H1 (cell line): ENCODE data around the gene SF3B2. TPM values are rescaled to one million over a fixed set of nuclear protein-coding genes. Genes with fewer than 3 reads are reported as not detected.

Experiments
- CTCF ChIA-PET: fragments of 300-600 bp; sonication (Branson Sonifier 250); formaldehyde crosslinking; loops from one replicate; lab custom pipeline; 2021; ENCODE audit not compliant: partially characterized antibody; lab: Charles Lee
- POLR2A ChIA-PET: fragments of 300-600 bp; sonication (Branson Sonifier 250); formaldehyde crosslinking; loops from one replicate; lab custom pipeline; 2021; ENCODE audit warnings: inconsistent platforms; ENCODE audit not compliant: partially characterized antibody; lab: Charles Lee
- DNase-seq, 2 experiments: peaks; one replicate each; pipeline versions ENCODE4 v3.0.0 to v3.0.0-alpha.2; 2010 to 2022; ENCODE audit warnings: low spot score in 2 of 2, low read depth in 1 of 2, mixed read lengths in 1 of 2
- FAIRE-seq: peaks from 2 replicates; lab custom pipeline; 2011; peaks lifted over from hg19 to GRCh38; lab: Jason Lieb, UNC
- H2AFZ ChIP-seq: 2 replicates; pipeline ENCODE4 v1.8.1; 2012; ENCODE audit warnings: low read length, inconsistent platforms
- H2AK5ac ChIP-seq: 2 replicates; pipeline ENCODE4 v1.6.1; 2013; ENCODE audit warnings: low read depth, low read length
- H2BK120ac ChIP-seq: replicated peaks from 2 replicates; pipeline ENCODE3; 2013; ENCODE audit warnings: low read depth, low read length, inconsistent platforms
- H2BK12ac ChIP-seq: 2 replicates; pipeline ENCODE4 v1.6.1; 2013; ENCODE audit warnings: low read depth, low read length
- H2BK15ac ChIP-seq: 2 replicates; pipeline ENCODE4 v1.6.1; 2013; ENCODE audit warnings: low read length
- H2BK20ac ChIP-seq: 2 replicates; pipeline ENCODE4 v1.6.1; 2013; ENCODE audit warnings: low read length
- H2BK5ac ChIP-seq: 2 replicates; pipeline ENCODE4 v1.6.1; 2013; ENCODE audit warnings: low read depth, low read length
- H3K14ac ChIP-seq: 2 replicates; pipeline ENCODE4 v1.6.1; 2013; ENCODE audit warnings: inconsistent platforms; ENCODE audit not compliant: insufficient read length
- H3K18ac ChIP-seq: 2 replicates; pipeline ENCODE4 v1.6.1; 2013; ENCODE audit warnings: low read length; ENCODE audit errors: extremely low read depth
- H3K23ac ChIP-seq: 2 replicates; pipeline ENCODE4 v1.6.1; 2013; ENCODE audit warnings: inconsistent platforms; ENCODE audit not compliant: insufficient read length
- H3K23me2 ChIP-seq: 2 replicates; pipeline ENCODE4 v1.6.1; 2013; ENCODE audit warnings: low read depth, low read length
- H3K27ac ChIP-seq: 2 replicates; pipeline ENCODE4 v1.6.1; 2011; ENCODE audit warnings: low read depth, low read length, inconsistent platforms
- H3K27me3 ChIP-seq, 4 experiments: replicated peaks in 1 of 4; 1 replicate in 1 of 4; 2 replicates in 3 of 4; pipeline versions ENCODE4 v1.6.1 to v1.8.1; 2011 to 2013; ENCODE audit warnings: low read length in 3 of 4, mild to moderate bottlenecking in 3 of 4, inconsistent platforms in 2 of 4, mixed read lengths in 2 of 4, moderate library complexity in 1 of 4; ENCODE audit not compliant: control insufficient read depth in 3 of 4, insufficient read depth in 3 of 4; ENCODE audit errors: extremely low read depth in 1 of 4
- H3K36me3 ChIP-seq, 4 experiments: 2 replicates each; pipeline versions ENCODE4 v1.6.1 to v1.8.1; 2011 to 2013; ENCODE audit warnings: mild to moderate bottlenecking in 4 of 4, low read length in 3 of 4, moderate library complexity in 2 of 4, control low read depth in 1 of 4, inconsistent platforms in 1 of 4; ENCODE audit not compliant: insufficient read depth in 4 of 4, control insufficient read depth in 2 of 4
- H3K4ac ChIP-seq: replicated peaks from 2 replicates; pipeline ENCODE3; 2013; ENCODE audit warnings: low read length, low read depth, mixed read lengths, inconsistent platforms; ENCODE audit not compliant: insufficient read length
- H3K4me1 ChIP-seq, 4 experiments: replicated peaks in 1 of 4; 1 replicate in 1 of 4; 2 replicates in 3 of 4; pipeline versions ENCODE4 v1.6.1 to v1.8.1; 2011 to 2013; ENCODE audit warnings: low read length in 3 of 4, inconsistent platforms in 2 of 4, mixed read lengths in 1 of 4; ENCODE audit not compliant: insufficient read depth in 4 of 4, control insufficient read depth in 3 of 4
- H3K4me2 ChIP-seq, 2 experiments: 2 replicates each; pipeline versions ENCODE4 v1.6.1 to v1.8.1; 2011 to 2013; ENCODE audit warnings: low read depth in 2 of 2, low read length in 2 of 2, control low read depth in 1 of 2, inconsistent platforms in 1 of 2, mild to moderate bottlenecking in 1 of 2; ENCODE audit not compliant: insufficient read depth in 1 of 2
- H3K4me3 ChIP-seq, 4 experiments: fragments of 200-600, 300-600 bp in 1 of 4; sonication (generic), shearing (Covaris generic), sonication (Bioruptor Twin) in 1 of 4; 2 replicates each; pipeline versions ENCODE4 v1.5.1 to v1.8.1; 2011 to 2016; ENCODE audit warnings: low read length in 4 of 4, low read depth in 3 of 4, control low read depth in 2 of 4, inconsistent platforms in 2 of 4, mild to moderate bottlenecking in 2 of 4, mixed read lengths in 1 of 4, moderate library complexity in 1 of 4; ENCODE audit not compliant: insufficient read depth in 2 of 4; ENCODE audit errors: extremely low read depth in 1 of 4
- H3K56ac ChIP-seq: replicated peaks from 2 replicates; pipeline ENCODE3; 2013; ENCODE audit warnings: low read depth, mild to moderate bottlenecking, mixed read lengths, low read length, inconsistent platforms; ENCODE audit not compliant: insufficient read length
- H3K79me1 ChIP-seq: 2 replicates; pipeline ENCODE4 v1.6.1; 2013; ENCODE audit warnings: low read depth, low read length, control low read depth
- H3K79me2 ChIP-seq, 2 experiments: 2 replicates each; pipeline versions ENCODE4 v1.6.1 to v1.8.1; 2012 to 2013; ENCODE audit warnings: low read length in 2 of 2, mild to moderate bottlenecking in 2 of 2, inconsistent platforms in 1 of 2; ENCODE audit not compliant: insufficient read depth in 2 of 2, control insufficient read depth in 1 of 2
- H3K9ac ChIP-seq, 4 experiments: replicated peaks in 1 of 4; 1 replicate in 1 of 4; 2 replicates in 3 of 4; pipeline versions ENCODE4 v1.6.1 to v1.8.1; 2011 to 2013; ENCODE audit warnings: low read depth in 3 of 4, low read length in 3 of 4, control low read depth in 2 of 4, mild to moderate bottlenecking in 2 of 4, moderate library complexity in 2 of 4, inconsistent platforms in 1 of 4; ENCODE audit errors: extremely low read depth in 1 of 4
- H3K9me3 ChIP-seq, 2 experiments: 2 replicates each; pipeline versions ENCODE4 v1.6.1 to v1.8.1; 2012 to 2013; ENCODE audit warnings: mild to moderate bottlenecking in 2 of 2, moderate library complexity in 2 of 2, control low read depth in 1 of 2, inconsistent platforms in 1 of 2, low read depth in 1 of 2, low read length in 1 of 2, mixed read lengths in 1 of 2; ENCODE audit not compliant: insufficient read depth in 2 of 2
- H4K20me1 ChIP-seq, 2 experiments: replicated peaks in 1 of 2; 2 replicates each; pipeline versions ENCODE3 to v1.8.1; 2011 to 2013; ENCODE audit warnings: inconsistent platforms in 2 of 2, low read length in 2 of 2, mild to moderate bottlenecking in 1 of 2; ENCODE audit not compliant: insufficient read depth in 2 of 2, control insufficient read depth in 1 of 2
- H4K5ac ChIP-seq: 2 replicates; pipeline ENCODE4 v1.6.1; 2013; ENCODE audit warnings: low read length, low read depth, mixed read lengths, inconsistent platforms; ENCODE audit not compliant: insufficient read length
- H4K8ac ChIP-seq: 2 replicates; pipeline ENCODE4 v1.8.0; 2013; ENCODE audit warnings: mild to moderate bottlenecking, moderate library complexity, low read length, inconsistent platforms; ENCODE audit not compliant: insufficient read depth; ENCODE audit errors: extremely low read depth
- H4K91ac ChIP-seq: replicated peaks from 2 replicates; pipeline ENCODE3; 2013; ENCODE audit warnings: low read length, mixed read lengths, inconsistent platforms; ENCODE audit not compliant: insufficient read length
- CEBPB ChIP-seq: IDR thresholded peaks from 2 replicates; pipeline ENCODE4 v1.6.1; 2012; ENCODE audit warnings: low read depth, low read length
- E2F6 ChIP-seq: IDR thresholded peaks from 2 replicates; pipeline ENCODE4 v1.6.1; 2012; ENCODE audit warnings: inconsistent platforms
- GABPA ChIP-seq: IDR thresholded peaks from 2 replicates; pipeline ENCODE4 v1.6.1; 2011; ENCODE audit warnings: mild to moderate bottlenecking, low read length, moderate library complexity, borderline replicate concordance; ENCODE audit not compliant: insufficient read depth
- KDM1A ChIP-seq: fragments of 200-600, 300-600 bp; sonication (generic); IDR thresholded peaks from 2 replicates; pipeline ENCODE4 v1.7.1; 2016; ENCODE audit warnings: mild to moderate bottlenecking, low read length, borderline replicate concordance
- KDM5A ChIP-seq: fragments of 200-600 bp; IDR thresholded peaks from 2 replicates; pipeline ENCODE4 v1.7.1; 2012; ENCODE audit warnings: mild to moderate bottlenecking, low read length, inconsistent platforms, mixed read lengths
- RFX5 ChIP-seq: IDR thresholded peaks from 2 replicates; pipeline ENCODE4 v1.6.1; 2011; ENCODE audit warnings: low read depth, low read length, improper control_type of control experiment, borderline replicate concordance
- RNF2 ChIP-seq: fragments of 200-900, 300-1000 bp; sonication (generic); IDR thresholded peaks from 2 replicates; pipeline ENCODE4 v1.7.1; 2016; ENCODE audit warnings: borderline replicate concordance, low read depth, mild to moderate bottlenecking, antibody characterized with exemption, low read length; ENCODE audit not compliant: poor library complexity, severe bottlenecking; ENCODE audit errors: missing control alignments
- SUZ12 ChIP-seq: fragments of 200-600 bp; sonication (generic); IDR thresholded peaks from 2 replicates; pipeline ENCODE4 v1.6.1; 2012; ENCODE audit warnings: mild to moderate bottlenecking, inconsistent platforms, low read length, moderate library complexity, mixed read lengths
- TBP ChIP-seq: IDR thresholded peaks from 2 replicates; pipeline ENCODE4 v1.6.1; 2011; ENCODE audit warnings: low read depth, low read length, improper control_type of control experiment
- USF2 ChIP-seq: IDR thresholded peaks from 2 replicates; pipeline ENCODE4 v1.6.1; 2011; ENCODE audit warnings: low read length, improper control_type of control experiment
- YY1 ChIP-seq: IDR thresholded peaks from 2 replicates; pipeline ENCODE4 v1.6.1; 2011; ENCODE audit warnings: low read depth, mild to moderate bottlenecking, low read length
- ZNF274 ChIP-seq: IDR thresholded peaks from 2 replicates; pipeline ENCODE4 v1.7.0; 2012; ENCODE audit warnings: low read length, borderline replicate concordance; ENCODE audit errors: extremely low read depth
- whole genome bisulfite sequencing, 2 experiments: shearing (Covaris generic) in 1 of 2; methylation state at CpG; one replicate each; pipeline versions ENCODE4 v1.1.6 to v1.1.7; 2013 to 2015; ENCODE audit warnings: low lambda C conversion rate in 2 of 2, mixed read lengths in 2 of 2, inconsistent platforms in 1 of 2, low coverage in 1 of 2, missing lambda C conversion rate in 1 of 2; ENCODE audit not compliant: insufficient replicate concordance in 2 of 2, insufficient coverage in 1 of 2, insufficient read length in 1 of 2; ENCODE audit errors: extremely low coverage in 1 of 2, missing lambda C conversion rate in 1 of 2; 5-methylcytosine and 5-hydroxymethylcytosine counted together
- polyA plus RNA-seq, 7 experiments: library from polyadenylated mRNA; depleted of rRNA in 3 of 7; stranded (reverse) in 5 of 7; unstranded in 2 of 7; fragments of >200 nt in 5 of 7; fragments of 200-250 nt in 2 of 7; gene quantifications; 1 replicate in 5 of 7; 2 replicates in 1 of 7; 4 replicates in 1 of 7; pipeline versions ENCODE4 v1.2.1 to v1.2.3, GENCODE V29; 2011 to 2013; ENCODE audit warnings: missing spikeins in 2 of 7, mixed read lengths in 2 of 7
- total RNA-seq: library from RNA; stranded (reverse); fragmentation: NEBNext Ultra II Directional; extraction: Animal tissue kit (Norgen Biotek cat#: 25700); gene quantifications from 2 replicates; pipeline ENCODE4 v1.2.1, GENCODE V29; 2021

SF3B2 gene
- total and polyA plus RNA-seq, 2 of the 8 experiments (the other 6 are each of a cell fraction or from before 2014, with no cell fraction given) = 182 to 237 TPM

GRCh38 chr11:66118847-66119246 is 66.7 kb downstream of the SF3B2 start:
- H3K79me1 ChIP-seq = no peaks in the 10 kb centered on the region; the same call in 1 of the 2 replicates
- no peak overlapping the region for H3K23ac ChIP-seq
- H3K4ac ChIP-seq = no peak overlapping the region
- no peak overlapping the region for H4K5ac ChIP-seq
- no peak overlapping the region; the same call in 1 of the 2 replicates for H4K8ac ChIP-seq
- ChIA-PET CTCF (interaction anchor here (0.6 to 3.7 kb wide), 9 partner anchors 10 to 1048 kb away, joined by 3 to 28 read pairs (median 3); no protein-coding TSS in a partner anchor), POLR2A (interaction anchor here (0.8 to 1.2 kb wide), 2 partner anchors 12 to 48 kb away, joined by 3 to 4 read pairs; no protein-coding TSS in a partner anchor)
- no peaks in the 10 kb centered on the region for H3K9me3 ChIP-seq
- FAIRE-seq (no peak), DNase-seq (no peak)
- no peak overlapping the region for H4K91ac ChIP-seq
- no peak overlapping the region for H3K4me3 ChIP-seq
- H3K56ac ChIP-seq = no peak overlapping the region
- no peak overlapping the region for H2AFZ ChIP-seq
- no peak overlapping the region for H3K14ac ChIP-seq
- no peak overlapping the region for H3K27ac ChIP-seq
- H3K4me1 ChIP-seq = peaks cover 0 to 10% (median 5%) of the 10 kb centered on the region in 4 experiments; a peak in 5 of 7 replicates
- H3K23me2 ChIP-seq = no peaks in the 10 kb centered on the region
- no peak overlapping the region for H2BK120ac ChIP-seq
- H3K18ac ChIP-seq = no peak overlapping the region
- no peak overlapping the region for H2BK5ac ChIP-seq
- WGBS, 2 experiments = 61% methylated on average over 3 of the region's 3 CpGs; no CpG with 5 or more reads in 1 of the 2 experiments
- H4K20me1 ChIP-seq = peaks cover 0 to 3% of the 10 kb centered on the region in 2 experiments
- no peak overlapping the region for H3K9ac ChIP-seq
- no peaks in the 10 kb centered on the region for H3K36me3 ChIP-seq
- no peak overlapping the region for H2BK12ac ChIP-seq
- no peak overlapping the region for H2AK5ac ChIP-seq
- H2BK15ac ChIP-seq = no peak overlapping the region
- no peaks in the 10 kb centered on the region; a peak in 1 of 7 replicates for H3K27me3 ChIP-seq
- no peak overlapping the region for H2BK20ac ChIP-seq
- H3K4me2 ChIP-seq = no peak overlapping the region
- no peaks in the 10 kb centered on the region for H3K79me2 ChIP-seq
- TF ChIP-seq ZNF274 = no peak
- no peak for TF ChIP-seq TBP
- no peak for TF ChIP-seq CEBPB
- TF ChIP-seq RNF2 = no peak
- TF ChIP-seq YY1 = no peak
- no peak for TF ChIP-seq USF2
- TF ChIP-seq RFX5 = no peak
- no peak for TF ChIP-seq SUZ12
- no peak for TF ChIP-seq KDM5A
- no peak for TF ChIP-seq E2F6
- TF ChIP-seq KDM1A = no peak
- TF ChIP-seq GABPA = no peak
